Heart left ventricle (tissue), 13 donors: ENCODE measurements around the gene BIRC5.

Experiments used
- CTCF ChIP-seq, 12 donors: fragments of 200-600 bp; sonication (generic) in 4 of 12; IDR thresholded peaks; one replicate each; pipeline versions ENCODE4 v1.5.0 to v1.8.0; 2018 to 2022; ENCODE audit warnings: antibody characterized with exemption in 12 of 12, mild to moderate bottlenecking in 5 of 12
- POLR2A ChIP-seq, 2 donors: fragments of 450-650 bp; IDR thresholded peaks; one replicate each; pipeline ENCODE4 v1.6.1; 2017; ENCODE audit warnings: antibody characterized with exemption in 2 of 2, mild to moderate bottlenecking in 2 of 2, moderate library complexity in 2 of 2
- donor health status: ischemic (EF 13 %, LVEDD 7.1; RV severe dilation, severe dysfunction).
- donor health status: DM: no; HTN: yes; CAD: no.
- donor health status: DM: no; HTN: no; CAD: no.
- donor health status: ischemic (EF 25% LVEDD 6.9; RV normal size, moderate dysfunction).
- donor health status: ischemic (EF 25% LVEDD 5.7; RV mildly dilated, moderate dysfunction).
- donor health status: ischemic (EF 35%, LVEDD 5.7; RV mildly dilated, moderate dysfunction).
- donor health status: nonischemic (EF 11% LVEDD 7.7; RV severe dilation, severe dysfunction).
- donor health status: DM: yes; HTN: yes; CAD: no.
- donor health status: PGD.
- donor health status: ischemic (EF 29% LVEDD 5.4; RV normal size, mild dysfunction).
- donor health status: nonischemic (EF 23%, LVEDD 6.1; RV moderate dilation, normal function).

GRCh38 chr17:78166416-78166815, 47.6 kb upstream of the BIRC5 start:
- TF ChIP-seq CTCF (IDR thresholded peaks at IDR 0.05) (no peak), POLR2A (IDR thresholded peaks at IDR 0.05) (no peak)
